Stimulated activated naive CD8-positive, alpha-beta T cell treated with anti-CD3 and anti-CD28 coated beads, Interleukin-15, amount 100 ng/mL, for 72 hours (primary cell): Measurements from ENCODE around the gene CEACAM20.
A peak's percentile ranks its signal among the peaks of the same experiment; 100 is the strongest.
"Not testable (repeated sequence)": the region's sequence is repeated elsewhere in the genome, so short reads cannot be mapped to it uniquely, and the experiment has no call there.

Experiments used
- ATAC-seq: fragments of 150-1000 bp; cut with Tn5 transposase; 2 replicates; pipeline ENCODE4 v1.10.0; 2021; ENCODE audit warnings: mild to moderate bottlenecking, moderate library complexity
- DNase-seq, 2 donors: peaks; one replicate each; pipeline ENCODE4 v3.0.0; 2021 to 2022
- H3K27ac Mint-ChIP-seq, 2 donors: one replicate each; pipeline ENCODE4 v1.8.0; 2022; ENCODE audit warnings: mild to moderate bottlenecking in 2 of 2, mixed read lengths in 2 of 2, moderate library complexity in 2 of 2
- H3K27me3 Mint-ChIP-seq: one replicate; pipeline ENCODE4 v1.8.0; 2022; ENCODE audit warnings: mixed read lengths
- H3K4me1 Mint-ChIP-seq: one replicate; pipeline ENCODE4 v1.8.0; 2022; ENCODE audit warnings: mild to moderate bottlenecking, mixed read lengths
- H3K4me3 Mint-ChIP-seq, 2 donors: one replicate each; pipeline ENCODE4 v1.8.0; 2022; ENCODE audit warnings: mild to moderate bottlenecking in 2 of 2, mixed read lengths in 2 of 2, moderate library complexity in 1 of 2
- H3K9me3 Mint-ChIP-seq, 2 donors: one replicate each; pipeline ENCODE4 v1.8.0; 2022; ENCODE audit warnings: mixed read lengths in 2 of 2

Gene CEACAM20

DNA sequence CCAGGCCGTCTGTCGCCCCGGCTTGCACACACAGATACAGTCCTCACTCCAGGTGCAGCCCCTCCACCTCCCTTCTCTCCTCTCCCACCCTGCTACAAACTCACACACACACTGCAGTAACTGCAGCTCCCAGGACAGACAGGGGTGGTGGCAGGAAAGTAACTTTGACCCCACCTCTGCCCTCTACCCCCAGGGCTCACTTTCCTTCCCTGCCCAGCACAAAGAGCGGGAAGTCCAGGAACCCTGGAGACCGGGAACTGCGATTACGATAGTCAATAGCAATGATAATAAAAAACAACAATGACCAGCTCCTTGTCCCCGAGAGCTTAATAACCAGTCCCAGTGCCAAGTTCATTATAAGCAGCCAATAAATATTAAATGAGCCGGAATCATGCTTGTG is at the start of gene CEACAM20:
TSS of gene CEACAM20 (minus strand) at position 140 of the 400 bp plus-strand sequence. CDS start 166 bp downstream, outside the sequence.
- Mint-ChIP-seq H3K27me3 (peaks cover 17% of the 10 kb centered on the region), H3K4me1 (no peaks in the 10 kb centered on the region), H3K27ac (peak within 1 kb of the TSS in 1 of 2 donors; percentile 2), H3K9me3 (peaks cover 18 to 21% of the 10 kb centered on the region in 2 donors), H3K4me3 (no peak within 1 kb of the TSS)
- no peak for ATAC-seq
- no peak for DNase-seq

DNA sequence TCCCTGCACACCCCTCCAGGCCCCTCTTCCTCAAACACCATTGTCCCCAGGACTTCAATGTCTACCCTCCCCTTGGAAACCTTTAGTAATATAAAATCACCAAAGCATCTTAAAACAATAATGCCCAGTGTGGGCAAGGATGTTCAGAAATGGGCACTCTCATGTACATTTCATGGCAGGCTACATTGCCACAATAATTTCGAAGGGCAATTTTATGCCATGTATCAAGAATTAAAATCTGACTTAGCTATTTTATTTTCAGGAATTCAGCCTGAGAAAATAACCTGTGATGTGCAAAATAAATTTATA is 48.0 kb upstream of the CEACAM20 start:
- ATAC-seq (no peak), DNase-seq (no peak)
- Mint-ChIP-seq H3K27ac (no peak overlapping the region), H3K27me3 (peaks cover 6% of the 10 kb centered on the region), H3K9me3 (no peaks in the 10 kb centered on the region), H3K4me1 (no peaks in the 10 kb centered on the region), H3K4me3 (no peak overlapping the region)

DNA sequence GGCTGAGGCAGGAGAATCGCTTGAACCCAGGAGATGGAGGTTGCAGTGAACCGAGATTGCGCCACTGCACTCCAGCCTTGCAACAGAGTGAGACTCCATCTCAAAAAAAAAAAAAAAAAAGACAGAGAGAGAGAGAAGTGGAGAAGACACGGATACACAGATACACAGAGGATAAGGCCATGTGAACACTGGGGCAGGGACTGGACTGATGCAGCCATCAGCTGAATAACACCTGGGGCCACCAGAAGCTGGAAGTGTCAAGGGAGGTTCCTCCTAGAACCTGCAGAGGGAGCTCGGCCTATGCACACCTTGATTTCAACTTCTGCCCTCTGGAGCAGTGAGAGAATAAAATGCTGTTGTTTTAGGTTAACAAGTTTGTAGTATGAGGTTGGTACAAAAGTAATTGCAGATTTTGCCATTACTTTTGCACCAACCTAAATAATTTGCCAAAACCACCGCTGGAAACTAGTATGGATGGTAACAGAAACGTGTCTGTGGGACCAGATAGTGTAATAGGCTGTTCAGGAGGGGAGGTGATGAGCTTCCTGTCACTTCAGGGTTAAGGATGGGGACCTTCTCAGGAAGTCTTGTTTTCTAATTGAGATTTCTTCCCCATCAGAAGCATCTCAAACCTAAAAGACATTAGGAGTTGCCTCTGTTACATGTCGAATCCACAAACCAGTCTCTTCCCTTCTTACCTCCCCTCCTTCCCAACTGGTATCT is 47.5 kb upstream of the CEACAM20 start:
- ATAC-seq (peak; percentile 82), DNase-seq (peak; percentile 25 to 33)
- Mint-ChIP-seq H3K4me3 (no peak overlapping the region), H3K4me1 (no peaks in the 10 kb centered on the region), H3K9me3 (no peaks in the 10 kb centered on the region), H3K27ac (no peak overlapping the region), H3K27me3 (peaks cover under 1% of the 10 kb centered on the region)

DNA sequence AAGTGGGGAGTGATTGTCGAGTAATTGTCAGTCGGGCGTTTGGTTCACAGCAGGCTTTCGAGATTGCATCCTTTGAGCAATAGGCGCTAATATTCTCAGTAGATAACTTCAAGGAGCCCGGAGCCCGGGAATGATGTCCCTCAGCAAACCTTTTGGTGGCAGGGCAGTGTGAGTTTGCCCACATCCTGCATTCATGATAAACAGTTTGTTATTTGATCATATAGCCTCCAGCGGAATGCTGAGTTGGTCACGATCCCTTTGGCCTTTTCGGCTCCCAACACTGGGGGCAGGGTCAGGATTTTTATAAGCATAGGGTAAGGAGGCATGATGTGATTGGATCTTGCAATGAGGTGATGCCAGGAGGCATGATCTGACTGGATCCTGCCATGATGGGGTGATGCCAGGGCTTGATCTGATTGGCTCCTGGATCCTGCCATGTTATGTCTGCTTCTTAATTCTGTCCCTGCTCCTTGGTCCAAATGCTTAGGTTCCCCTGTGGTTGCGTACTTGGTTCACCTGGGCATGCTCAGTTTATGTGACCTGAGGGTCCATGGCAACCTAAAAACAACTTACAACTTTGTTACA is 45.7 kb upstream of the CEACAM20 start:
- Mint-ChIP-seq H3K27ac (no peak overlapping the region), H3K4me1 (peaks cover 6% of the 10 kb centered on the region), H3K27me3 (peaks cover 6% of the 10 kb centered on the region), H3K9me3 (no peaks in the 10 kb centered on the region), H3K4me3 (no peak overlapping the region)
- ATAC-seq (no peak), DNase-seq (no peak)

DNA sequence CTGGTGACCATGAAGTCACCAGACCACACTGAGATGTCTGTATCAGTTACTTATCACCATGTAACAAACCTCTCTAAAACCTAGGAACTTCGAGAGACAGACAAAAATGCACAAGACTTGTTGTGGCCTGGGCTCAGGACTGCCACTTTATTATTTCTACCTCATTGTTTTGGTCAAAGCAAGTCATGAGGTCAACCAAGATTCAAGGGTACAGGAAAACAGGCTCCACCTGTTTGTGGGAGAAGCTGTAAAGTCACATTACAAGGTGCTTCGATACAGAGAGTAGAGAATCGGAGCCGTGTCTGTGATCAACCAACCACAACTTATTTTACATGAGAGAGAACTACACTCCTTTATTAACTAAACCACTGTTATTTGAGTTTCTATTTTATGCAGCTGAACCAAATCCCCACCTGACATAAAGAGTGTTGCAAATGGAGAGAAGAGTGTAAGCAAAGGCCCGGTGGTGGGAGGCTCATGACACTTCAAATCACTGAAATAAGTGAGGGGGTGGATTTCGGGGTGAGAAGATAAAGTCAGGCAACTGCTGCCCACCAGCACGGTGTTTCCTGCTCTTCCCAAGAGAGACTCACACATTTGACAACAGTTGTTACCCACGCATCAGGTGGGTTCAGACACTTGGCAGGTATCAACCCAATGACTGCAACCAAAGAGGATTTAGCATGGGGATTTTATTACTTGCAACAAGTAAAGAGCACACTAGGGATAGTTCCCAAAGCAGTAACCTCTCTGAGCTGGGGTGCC is 44.9 kb upstream of the CEACAM20 start:
- ATAC-seq = no peak
- no peak overlapping the region for H3K4me3 Mint-ChIP-seq
- DNase-seq = no peak
- no peak overlapping the region for H3K27ac Mint-ChIP-seq
- H3K4me1 Mint-ChIP-seq = peaks cover 6% of the 10 kb centered on the region
- peaks cover 10% of the 10 kb centered on the region for H3K27me3 Mint-ChIP-seq
- no peaks in the 10 kb centered on the region for H3K9me3 Mint-ChIP-seq

DNA sequence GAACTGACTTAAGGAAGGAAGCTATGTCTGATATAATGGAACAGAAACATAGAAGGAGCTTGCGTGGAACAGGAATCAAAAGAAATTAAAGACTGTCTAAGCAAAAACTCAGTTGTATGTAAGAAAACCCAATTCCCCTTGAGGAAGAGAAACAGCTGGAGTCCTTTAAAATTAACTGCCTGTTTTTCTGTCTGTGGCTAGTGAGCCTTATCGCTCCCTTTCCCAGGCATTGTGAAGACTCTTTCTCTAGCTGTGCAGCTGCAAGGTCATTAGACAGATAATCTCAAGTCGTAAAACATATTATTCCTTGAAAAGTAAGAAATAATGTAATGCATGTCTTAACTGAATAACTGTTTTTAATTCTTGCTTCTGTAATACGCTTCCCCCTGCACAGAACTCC is 44.2 kb upstream of the CEACAM20 start:
- peaks cover 6% of the 10 kb centered on the region for H3K4me1 Mint-ChIP-seq
- H3K4me3 Mint-ChIP-seq = no peak overlapping the region
- no peak overlapping the region for H3K27ac Mint-ChIP-seq
- H3K9me3 Mint-ChIP-seq = no peaks in the 10 kb centered on the region
- no peak for ATAC-seq
- no peak for DNase-seq
- peaks cover 10% of the 10 kb centered on the region for H3K27me3 Mint-ChIP-seq

DNA sequence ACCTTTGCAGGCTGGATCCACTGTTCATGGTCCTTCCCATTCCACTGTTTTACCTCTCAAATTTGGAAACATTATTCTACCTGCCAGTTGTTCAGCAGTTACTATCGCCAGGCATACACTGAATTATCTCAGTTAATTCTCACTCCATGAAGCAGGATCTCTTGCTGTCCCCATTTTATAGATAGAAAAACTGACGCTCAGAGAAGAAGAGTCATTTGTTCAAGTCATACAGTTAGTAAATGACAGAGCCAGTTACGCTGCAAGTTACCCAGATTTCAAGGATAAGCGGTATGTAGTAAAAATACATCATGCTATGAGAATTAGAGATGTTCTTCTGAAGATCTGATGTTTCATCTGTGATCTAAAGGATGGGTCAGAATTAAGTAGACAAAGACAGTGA is 43.7 kb upstream of the CEACAM20 start:
- ATAC-seq (no peak), DNase-seq (no peak)
- H3K9me3 Mint-ChIP-seq = no peaks in the 10 kb centered on the region
- H3K4me1 Mint-ChIP-seq = peaks cover 6% of the 10 kb centered on the region
- peaks cover 11% of the 10 kb centered on the region for H3K27me3 Mint-ChIP-seq
- no peak overlapping the region for H3K4me3 Mint-ChIP-seq
- H3K27ac Mint-ChIP-seq = peak overlapping the region in 1 of 2 donors; percentile 1

DNA sequence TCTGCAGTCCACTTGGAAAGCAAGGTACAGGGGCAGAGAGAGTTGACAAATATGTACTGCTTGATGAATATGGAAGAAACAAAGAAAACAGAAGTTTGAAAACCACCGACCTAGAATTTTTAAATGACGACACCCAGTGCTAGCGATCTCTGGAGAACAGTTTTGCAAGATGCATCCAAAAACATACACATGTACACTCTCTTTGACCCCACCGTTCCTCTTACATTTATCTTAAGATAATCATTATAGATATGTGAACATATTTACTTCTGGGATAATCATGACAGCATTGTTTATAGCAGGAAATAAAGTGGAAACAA is 43.1 kb upstream of the CEACAM20 start:
- H3K4me3 Mint-ChIP-seq = no peak overlapping the region
- H3K9me3 Mint-ChIP-seq = no peaks in the 10 kb centered on the region
- peaks cover 16% of the 10 kb centered on the region for H3K27me3 Mint-ChIP-seq
- DNase-seq (no peak), ATAC-seq (no peak)
- no peak overlapping the region for H3K27ac Mint-ChIP-seq
- H3K4me1 Mint-ChIP-seq = peaks cover 6% of the 10 kb centered on the region

DNA sequence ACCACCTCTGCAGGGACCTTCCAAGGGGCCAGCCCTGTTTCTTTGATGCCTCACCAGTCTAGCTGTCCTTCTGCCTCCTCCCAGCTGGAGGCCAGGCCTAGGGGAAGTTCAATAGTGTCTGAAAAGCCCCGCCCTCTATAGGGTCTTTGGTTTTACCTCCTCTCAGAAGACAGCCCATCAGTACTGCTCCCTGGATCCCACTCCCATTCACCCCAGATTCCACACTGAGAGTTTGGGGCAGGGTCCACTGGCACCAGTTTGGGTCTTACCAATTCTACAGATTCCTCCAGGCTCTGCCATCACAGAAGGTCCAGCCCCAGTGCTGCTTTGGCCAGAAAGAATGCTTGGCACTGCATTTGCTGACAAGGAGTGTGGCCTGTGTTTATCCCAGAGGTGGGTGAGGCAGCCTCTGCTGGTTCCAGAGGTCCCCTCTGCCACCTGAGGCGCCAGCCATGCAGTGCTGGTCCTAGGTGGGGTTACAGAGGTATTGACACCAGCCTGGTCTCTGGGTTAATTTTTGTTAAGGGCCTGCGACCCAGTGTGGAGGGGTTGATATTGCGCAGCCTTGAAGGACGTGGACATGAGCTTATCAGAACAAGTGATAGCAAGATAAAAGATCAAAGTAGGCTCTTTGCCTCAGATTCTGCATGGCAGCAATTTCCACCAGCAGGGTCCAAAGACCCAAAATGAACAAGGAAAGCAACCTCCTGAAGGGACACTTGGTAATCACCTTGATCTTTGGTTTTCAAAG is 42.5 kb upstream of the CEACAM20 start:
- H3K27me3 Mint-ChIP-seq = peaks cover 20% of the 10 kb centered on the region
- H3K9me3 Mint-ChIP-seq = no peaks in the 10 kb centered on the region
- ATAC-seq (no peak), DNase-seq (no peak)
- H3K4me1 Mint-ChIP-seq = peaks cover 6% of the 10 kb centered on the region
- H3K4me3 Mint-ChIP-seq = no peak overlapping the region
- no peak overlapping the region for H3K27ac Mint-ChIP-seq

DNA sequence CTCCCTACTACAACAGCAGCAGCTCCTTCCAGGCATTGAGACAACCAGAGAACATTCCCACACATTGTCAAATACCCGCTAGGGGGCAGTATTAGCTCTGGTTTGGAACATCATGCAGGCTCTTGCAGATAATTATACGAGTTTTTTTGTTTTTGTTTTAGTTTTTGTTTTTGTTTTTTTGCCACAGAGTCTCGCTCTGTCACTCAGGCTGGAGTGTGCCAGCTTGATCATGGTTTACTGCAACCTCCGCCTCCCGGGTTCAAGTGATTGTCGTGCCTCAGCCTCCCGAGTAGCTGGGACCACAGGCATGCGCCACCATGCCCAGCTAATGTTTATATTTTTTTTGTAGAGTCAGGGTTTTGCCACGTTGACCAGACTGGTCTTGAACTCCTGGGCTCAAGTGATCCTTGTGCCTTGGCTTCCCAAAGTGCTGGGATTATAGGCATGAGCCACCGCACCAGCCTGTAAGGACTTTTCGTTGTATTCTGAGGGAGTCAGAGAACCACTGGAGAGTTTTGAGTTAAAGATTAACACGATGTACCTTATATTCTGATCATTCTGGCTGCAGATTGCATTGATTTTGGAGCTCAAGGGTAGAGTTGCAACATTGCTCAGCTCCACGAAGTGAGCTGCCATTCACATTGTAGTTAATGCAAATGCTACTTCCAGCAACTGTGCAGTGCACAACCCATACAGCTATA is 41.7 kb upstream of the CEACAM20 start:
- peaks cover 6% of the 10 kb centered on the region for H3K4me1 Mint-ChIP-seq
- peak; percentile 60 to 61 for DNase-seq
- no peak overlapping the region for H3K27ac Mint-ChIP-seq
- no peaks in the 10 kb centered on the region for H3K9me3 Mint-ChIP-seq
- H3K4me3 Mint-ChIP-seq = no peak overlapping the region
- peak; percentile 75 for ATAC-seq
- H3K27me3 Mint-ChIP-seq = peaks cover 26% of the 10 kb centered on the region

DNA sequence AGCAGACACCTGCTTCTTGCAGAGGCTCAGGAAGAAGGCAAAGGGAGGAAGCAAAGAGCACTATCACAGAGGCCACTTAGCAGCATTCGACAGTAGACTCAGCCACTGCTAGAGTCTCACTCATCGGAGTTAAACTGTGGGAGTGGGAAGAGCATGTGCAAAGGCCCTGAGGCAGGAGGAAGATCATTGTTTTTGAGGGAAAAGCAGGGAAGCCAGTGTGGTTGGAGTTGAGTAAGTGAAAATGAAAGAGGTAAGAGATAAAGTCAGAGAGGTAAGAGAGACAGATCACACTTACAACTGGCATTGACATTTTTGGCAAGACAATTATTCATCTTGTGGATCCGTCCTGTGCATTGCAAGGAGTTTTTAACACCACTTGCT is 41.1 kb upstream of the CEACAM20 start:
- H3K4me1 Mint-ChIP-seq = peaks cover 6% of the 10 kb centered on the region
- DNase-seq (no peak), ATAC-seq (no peak)
- no peak overlapping the region for H3K27ac Mint-ChIP-seq
- no peak overlapping the region for H3K4me3 Mint-ChIP-seq
- peaks cover 26% of the 10 kb centered on the region for H3K27me3 Mint-ChIP-seq
- H3K9me3 Mint-ChIP-seq = no peaks in the 10 kb centered on the region

DNA sequence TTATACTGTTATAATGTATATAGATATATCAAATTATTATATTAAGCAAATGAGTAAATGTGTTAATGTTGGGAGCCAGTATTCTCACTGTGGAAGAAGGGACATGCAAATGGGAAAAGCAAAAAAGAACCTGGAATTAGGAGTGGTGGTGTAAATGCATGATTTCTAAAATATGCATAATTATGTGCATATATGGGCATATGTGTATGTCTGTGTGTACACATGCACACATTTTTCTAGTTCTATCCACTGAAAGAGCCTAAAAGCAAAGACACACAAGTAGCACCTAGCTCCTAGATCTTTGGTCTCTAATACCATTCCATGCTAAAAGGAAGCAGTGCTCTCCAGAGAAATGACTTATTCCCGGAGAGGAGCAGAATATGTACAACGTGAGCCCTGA is 38.3 kb upstream of the CEACAM20 start:
- Mint-ChIP-seq H3K9me3 (no peaks in the 10 kb centered on the region), H3K27ac (no peak overlapping the region), H3K4me3 (no peak overlapping the region), H3K4me1 (peaks cover 6% of the 10 kb centered on the region), H3K27me3 (peaks cover 45% of the 10 kb centered on the region)
- DNase-seq (no peak), ATAC-seq (no peak)

DNA sequence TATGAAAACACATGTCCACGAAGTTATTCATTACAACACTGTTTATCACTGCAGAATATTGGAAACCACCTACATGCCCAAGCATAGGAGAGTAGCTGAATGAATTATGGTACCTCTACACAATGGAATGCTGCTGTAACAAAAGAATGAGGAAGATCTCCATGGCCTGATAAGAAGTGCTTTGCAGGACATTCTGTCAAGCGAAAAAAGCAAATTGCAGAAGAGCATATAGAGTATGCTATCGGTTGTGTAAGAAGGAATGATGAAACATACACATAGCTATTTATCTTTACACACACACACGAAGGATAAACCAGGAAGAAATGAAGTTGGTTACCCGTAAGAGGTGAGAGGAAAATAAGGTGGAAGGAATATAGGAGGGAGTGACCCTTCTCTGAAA is 37.5 kb upstream of the CEACAM20 start:
- Mint-ChIP-seq H3K4me1 (peaks cover 6% of the 10 kb centered on the region), H3K27ac (no peak overlapping the region), H3K27me3 (peaks cover 52% of the 10 kb centered on the region), H3K9me3 (no peaks in the 10 kb centered on the region), H3K4me3 (no peak overlapping the region)
- DNase-seq (no peak), ATAC-seq (no peak)

DNA sequence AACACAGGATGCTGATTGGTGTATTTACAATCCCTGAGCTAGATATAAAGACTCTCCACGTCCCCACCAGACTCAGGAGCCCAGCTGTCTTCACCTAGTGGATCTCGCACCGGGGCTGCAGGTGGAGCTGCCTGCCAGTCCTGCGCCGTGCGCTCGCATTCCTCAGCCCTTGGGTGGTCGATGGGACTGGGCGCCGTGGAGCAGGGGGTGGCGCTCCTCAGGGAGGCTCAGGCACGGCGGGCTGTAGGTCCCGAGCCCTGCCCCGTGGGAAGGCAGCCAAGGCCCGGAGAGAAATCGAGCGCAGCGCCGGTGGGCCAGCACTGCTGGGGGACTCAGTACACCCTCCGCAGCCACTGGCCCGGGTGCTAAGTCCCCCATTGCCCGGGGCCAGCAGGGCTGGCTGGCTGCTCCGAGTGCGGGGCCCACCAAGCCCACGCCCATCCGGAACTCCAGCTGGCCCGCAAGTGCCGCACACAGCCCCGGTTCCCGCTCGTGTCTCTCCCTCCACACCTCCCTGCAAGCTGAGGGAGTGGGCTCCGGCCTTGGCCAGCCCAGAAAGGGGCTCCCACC is 33.7 kb upstream of the CEACAM20 start:
- not testable (repeated sequence) for H3K4me3 Mint-ChIP-seq, H3K27ac Mint-ChIP-seq, DNase-seq, H3K4me1 Mint-ChIP-seq, ATAC-seq, H3K9me3 Mint-ChIP-seq
- H3K27me3 Mint-ChIP-seq = peaks cover 59% of the 10 kb centered on the region

DNA sequence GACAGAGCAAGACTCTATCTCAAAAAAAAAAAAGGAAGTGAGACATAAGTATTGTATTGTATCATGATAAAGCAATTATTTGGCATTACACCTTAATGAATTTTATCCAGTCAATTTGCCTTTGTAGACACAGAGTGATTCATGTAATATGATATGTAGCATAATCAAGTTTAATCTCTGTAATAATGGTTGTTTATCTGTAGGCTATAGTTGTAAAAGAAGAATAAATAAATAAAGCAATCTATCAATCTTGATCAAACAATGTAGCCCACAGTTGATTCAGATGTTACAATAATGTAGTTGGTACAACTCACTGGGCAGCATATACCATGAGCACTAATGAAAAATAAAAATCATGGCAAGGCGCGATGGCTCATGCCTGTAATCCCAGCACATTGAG is 28.5 kb upstream of the CEACAM20 start:
- Mint-ChIP-seq H3K9me3 (peaks cover 0 to 6% of the 10 kb centered on the region in 2 donors), H3K27me3 (peaks cover 41% of the 10 kb centered on the region), H3K4me1 (peaks cover 9% of the 10 kb centered on the region), H3K27ac (peak overlapping the region in 1 of 2 donors; percentile 6), H3K4me3 (no peak overlapping the region)
- ATAC-seq (no peak), DNase-seq (no peak)
